GM18507 (cell line): Measurements from ENCODE around the gene SRRM1.
A peak's percentile ranks its signal among the peaks of the same experiment; 100 is the strongest.

Source experiments
- DNase-seq: peaks from one replicate; pipeline ENCODE4 v3.0.0; 2011; ENCODE audit warnings: low read depth; ENCODE audit not compliant: insufficient read length; ENCODE audit errors: extremely low spot score
- FAIRE-seq: peaks from 2 replicates; lab custom pipeline; 2011; peaks lifted over from hg19 to GRCh38; lab: Jason Lieb, UNC

Gene SRRM1

GRCh38 chr1:24642481-24643362 lies at the start of gene SRRM1:
Gene SRRM1, plus strand, starts transcription at chr1:24643302. Its CDS starts 25 bp downstream, at chr1:24643327.
- peak; percentile 96 for DNase-seq
- FAIRE-seq: peak; percentile 98

GRCh38 chr1:24594328-24594598 lies 48.8 kb upstream of the SRRM1 start:
- no peak for DNase-seq
- no peak for FAIRE-seq

GRCh38 chr1:24596401-24596880 lies 46.7 kb upstream of the SRRM1 start:
- DNase-seq: no peak
- FAIRE-seq: no peak

- no peak for DNase-seq
- no peak for FAIRE-seq
Observed at GRCh38 chr1:24599265-24599664, 43.8 kb upstream of the SRRM1 start.

- no peak for DNase-seq
- no peak for FAIRE-seq
Observed at GRCh38 chr1:24600551-24600950, 42.6 kb upstream of the SRRM1 start.

GRCh38 chr1:24605534-24606295 lies 37.4 kb upstream of the SRRM1 start:
- DNase-seq (no peak), FAIRE-seq (no peak)

GRCh38 chr1:24606296-24606605 lies 36.9 kb upstream of the SRRM1 start:
- DNase-seq (no peak), FAIRE-seq (no peak)

- no peak for FAIRE-seq
- no peak for DNase-seq
Observed at GRCh38 chr1:24606621-24607020, 36.5 kb upstream of the SRRM1 start.

GRCh38 chr1:24609949-24610517 lies 33.1 kb upstream of the SRRM1 start:
- no peak for FAIRE-seq

GRCh38 chr1:24619376-24619775 lies 23.7 kb upstream of the SRRM1 start:
- FAIRE-seq: no peak
- no peak for DNase-seq

More at GRCh38 chr1:24609949-24610517, 33.1 kb upstream of the SRRM1 start:
- no peak for DNase-seq

- no peak for FAIRE-seq
- no peak for DNase-seq
Observed at GRCh38 chr1:24620678-24621077, 22.4 kb upstream of the SRRM1 start.

- FAIRE-seq (no peak), DNase-seq (no peak)
Observed at GRCh38 chr1:24621121-24621520, 22.0 kb upstream of the SRRM1 start.

- no peak for FAIRE-seq
- DNase-seq: no peak
Observed at GRCh38 chr1:24622218-24622617, 20.9 kb upstream of the SRRM1 start.

- DNase-seq (no peak), FAIRE-seq (no peak)
Observed at GRCh38 chr1:24632832-24633175, 10.3 kb upstream of the SRRM1 start.

- DNase-seq (no peak), FAIRE-seq (peak; percentile 67)
Observed at GRCh38 chr1:24635195-24635843, 7.8 kb upstream of the SRRM1 start.

- DNase-seq: no peak
- no peak for FAIRE-seq
Observed at GRCh38 chr1:24636661-24637357, 6.3 kb upstream of the SRRM1 start.

GRCh38 chr1:24639094-24639493 lies 4.0 kb upstream of the SRRM1 start:
- DNase-seq (no peak), FAIRE-seq (no peak)

GRCh38 chr1:24639881-24640280 lies 3.2 kb upstream of the SRRM1 start:
- FAIRE-seq: no peak
- no peak for DNase-seq

GRCh38 chr1:24640288-24640687 lies 2.8 kb upstream of the SRRM1 start:
- DNase-seq: no peak
- no peak for FAIRE-seq
